ENCODE results near the gene PYGM. TPM values are rescaled to one million over a fixed set of nuclear protein-coding genes. Genes with fewer than 3 reads are reported as not detected.

Gene PYGM
- total and polyA plus RNA-seq, 2 of the 13 experiments (the other 11 are each of a cell fraction or from before 2014, with no cell fraction given), result 0.11 to 0.12 TPM

DNA sequence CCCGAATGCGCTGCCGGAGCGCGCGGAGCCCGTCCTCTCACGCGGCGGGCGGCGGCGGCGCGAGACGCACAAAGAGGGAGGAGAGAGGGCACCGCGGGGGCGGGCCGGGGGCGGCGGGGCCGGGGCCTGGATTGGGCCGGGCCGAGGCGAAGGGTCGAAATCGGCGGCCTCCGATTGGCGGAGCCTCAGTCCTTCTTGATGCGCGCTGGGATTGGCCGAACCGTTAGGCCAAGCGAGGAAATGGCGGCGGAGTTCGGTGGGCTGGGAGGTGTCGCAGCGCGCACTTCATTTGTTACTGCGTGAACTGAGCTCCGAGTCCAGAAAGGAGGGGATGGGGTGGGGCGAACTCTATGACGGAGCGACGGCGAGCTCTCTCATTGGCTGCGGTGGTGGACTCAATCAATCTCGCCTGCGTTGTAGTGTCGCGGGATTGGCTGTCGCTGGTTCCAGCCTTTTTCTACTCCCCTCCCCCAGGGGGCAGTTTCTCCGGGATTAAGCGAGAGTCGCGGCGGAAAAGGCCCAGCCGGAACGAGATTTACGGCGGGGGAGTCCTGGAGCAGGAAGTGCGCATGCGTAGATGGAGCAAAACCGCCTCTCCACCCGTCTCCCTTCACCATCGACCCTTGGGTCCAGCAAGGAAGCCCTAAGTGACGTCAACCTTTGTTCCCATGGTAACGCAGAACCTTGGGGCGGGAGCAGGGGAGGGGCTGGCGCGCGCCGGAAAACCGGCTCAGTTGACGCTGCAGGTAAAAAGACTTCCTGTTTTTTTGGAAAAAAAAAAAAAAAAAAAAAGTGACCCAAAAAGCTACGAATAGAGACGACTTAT is 18.9 kb upstream of the PYGM start, which contains the start of gene SF1 (continued):
- TF ChIP-seq PAWR (CRISPR knock-in tag; IDR thresholded peaks at IDR 0.05; ENCODE audit: borderline replicate concordance) (no peak), MLX (CRISPR knock-in tag; IDR thresholded peaks at IDR 0.05) (0 out of 2 replicates have a peak, but pooled peaks have one; percentile 9), ZNF549 (CRISPR knock-in tag; IDR thresholded peaks at IDR 0.05) (no peak), MED8 (CRISPR knock-in tag; IDR thresholded peaks at IDR 0.05; ENCODE audit: insufficient replicate concordance) (peak; percentile 46), HNRNPK (IDR thresholded peaks at IDR 0.05; ENCODE audit: low read depth, low read length, poor library complexity, severe bottlenecking) (no peak), ZNF44 (CRISPR knock-in tag; IDR thresholded peaks at IDR 0.05) (no peak; the same call in 1 of the 2 replicates), BCL3 (CRISPR knock-in tag; IDR thresholded peaks at IDR 0.05) (0 out of 2 replicates have a peak, but pooled peaks have one; percentile 59), ZNF747 (CRISPR knock-in tag; IDR thresholded peaks at IDR 0.05; ENCODE audit: borderline replicate concordance) (peak; percentile 66; the same call in 1 of the 2 replicates), ZFP36L1 (CRISPR knock-in tag; IDR thresholded peaks at IDR 0.05) (0 out of 2 replicates have a peak, but pooled peaks have one; percentile 41), ZC3H13 (CRISPR knock-in tag; IDR thresholded peaks at IDR 0.05) (peak; percentile 83), CBFB (CRISPR knock-in tag; IDR thresholded peaks at IDR 0.05) (no peak), RAD21 (CRISPR knock-in tag; IDR thresholded peaks at IDR 0.05) (no peak), JUND (CRISPR knock-in tag; IDR thresholded peaks at IDR 0.05) (no peak), MTA1 (CRISPR knock-in tag; IDR thresholded peaks at IDR 0.05; ENCODE audit: borderline replicate concordance) (0 out of 2 replicates have a peak, but pooled peaks have one; percentile 21), RBM22 (optimal IDR thresholded peaks at IDR 0.05; ENCODE audit: low read length) (peak; percentile 30), MYNN (CRISPR knock-in tag; IDR thresholded peaks at IDR 0.05; ENCODE audit: low read depth) (no peak), ZNF703 (CRISPR knock-in tag; IDR thresholded peaks at IDR 0.05; ENCODE audit: borderline replicate concordance) (no peak), ZSCAN21 (CRISPR knock-in tag; IDR thresholded peaks at IDR 0.05; ENCODE audit: borderline replicate concordance) (0 out of 2 replicates have a peak, but pooled peaks have one; percentile 51), ZNF282 (IDR thresholded peaks at IDR 0.05; ENCODE audit: partially characterized antibody) (no peak), ZMYM4 (CRISPR knock-in tag; IDR thresholded peaks at IDR 0.05) (peak; percentile 65), POLR2AphosphoS2 (IDR thresholded peaks at IDR 0.05; ENCODE audit: low read depth, low read length) (peak; percentile 72; the same call in 1 of the 2 replicates)
- TF ChIP-seq, protein P1, sequence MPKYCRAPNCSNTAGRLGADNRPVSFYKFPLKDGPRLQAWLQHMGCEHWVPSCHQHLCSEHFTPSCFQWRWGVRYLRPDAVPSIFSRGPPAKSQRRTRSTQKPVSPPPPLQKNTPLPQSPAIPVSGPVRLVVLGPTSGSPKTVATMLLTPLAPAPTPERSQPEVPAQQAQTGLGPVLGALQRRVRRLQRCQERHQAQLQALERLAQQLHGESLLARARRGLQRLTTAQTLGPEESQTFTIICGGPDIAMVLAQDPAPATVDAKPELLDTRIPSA (CRISPR knock-in tag; IDR thresholded peaks at IDR 0.05; ENCODE audit: borderline replicate concordance), result no peak
- TF ChIP-seq, protein P2, sequence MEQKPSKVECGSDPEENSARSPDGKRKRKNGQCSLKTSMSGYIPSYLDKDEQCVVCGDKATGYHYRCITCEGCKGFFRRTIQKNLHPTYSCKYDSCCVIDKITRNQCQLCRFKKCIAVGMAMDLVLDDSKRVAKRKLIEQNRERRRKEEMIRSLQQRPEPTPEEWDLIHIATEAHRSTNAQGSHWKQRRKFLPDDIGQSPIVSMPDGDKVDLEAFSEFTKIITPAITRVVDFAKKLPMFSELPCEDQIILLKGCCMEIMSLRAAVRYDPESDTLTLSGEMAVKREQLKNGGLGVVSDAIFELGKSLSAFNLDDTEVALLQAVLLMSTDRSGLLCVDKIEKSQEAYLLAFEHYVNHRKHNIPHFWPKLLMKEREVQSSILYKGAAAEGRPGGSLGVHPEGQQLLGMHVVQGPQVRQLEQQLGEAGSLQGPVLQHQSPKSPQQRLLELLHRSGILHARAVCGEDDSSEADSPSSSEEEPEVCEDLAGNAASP (CRISPR knock-in tag; IDR thresholded peaks at IDR 0.05; ENCODE audit: borderline replicate concordance), result peak; percentile 14; the same call in 1 of the 2 replicates

Data from HepG2 (cell line).